Stimulated activated naive CD8-positive, alpha-beta T cell treated with anti-CD3 and anti-CD28 coated beads, Interleukin-15, Interleukin-2, amounts not matched to agents 100 ng/mL and 50 ng/mL, for 24 hours (primary cell): ENCODE measurements around the gene HAVCR2.
"Not testable (repeated sequence)": the region's sequence is repeated elsewhere in the genome, so short reads cannot be mapped to it uniquely, and the experiment has no call there.

Source experiments
- H3K27ac Mint-ChIP-seq: one replicate; pipeline ENCODE4 v1.8.0; 2021; ENCODE audit warnings: mild to moderate bottlenecking, mixed read lengths
- H3K27me3 Mint-ChIP-seq: one replicate; pipeline ENCODE4 v1.8.0; 2021; ENCODE audit warnings: mixed read lengths
- H3K36me3 Mint-ChIP-seq: one replicate; pipeline ENCODE4 v1.8.0; 2021; ENCODE audit warnings: low read depth, mixed read lengths
- H3K4me1 Mint-ChIP-seq: one replicate; pipeline ENCODE4 v1.8.0; 2021; ENCODE audit warnings: low read depth, mixed read lengths
- H3K4me3 Mint-ChIP-seq: one replicate; pipeline ENCODE4 v1.8.0; 2021; ENCODE audit warnings: mild to moderate bottlenecking, mixed read lengths
- H3K9me3 Mint-ChIP-seq: one replicate; pipeline ENCODE4 v1.8.0; 2021; ENCODE audit warnings: mixed read lengths

Gene HAVCR2

GRCh38 chr5:157067005-157067404 is 41.8 kb downstream of the HAVCR2 start:
- H3K9me3 Mint-ChIP-seq: no peaks in the 10 kb centered on the region
- H3K27me3 Mint-ChIP-seq: no peaks in the 10 kb centered on the region
- H3K27ac Mint-ChIP-seq: no peak overlapping the region
- no peaks in the 10 kb centered on the region for H3K36me3 Mint-ChIP-seq
- H3K4me3 Mint-ChIP-seq: no peak overlapping the region
- H3K4me1 Mint-ChIP-seq: peaks cover 6% of the 10 kb centered on the region

GRCh38 chr5:157066080-157066479 is 42.8 kb downstream of the HAVCR2 start:
- Mint-ChIP-seq H3K36me3 (no peaks in the 10 kb centered on the region), H3K27me3 (no peaks in the 10 kb centered on the region), H3K9me3 (no peaks in the 10 kb centered on the region), H3K4me3 (no peak overlapping the region), H3K4me1 (no peaks in the 10 kb centered on the region), H3K27ac (no peak overlapping the region)

- no peaks in the 10 kb centered on the region for H3K36me3 Mint-ChIP-seq
- H3K27ac Mint-ChIP-seq: peak overlapping the region; percentile 38
- H3K4me1 Mint-ChIP-seq: no peaks in the 10 kb centered on the region
- H3K9me3 Mint-ChIP-seq: no peaks in the 10 kb centered on the region
- no peaks in the 10 kb centered on the region for H3K27me3 Mint-ChIP-seq
- H3K4me3 Mint-ChIP-seq: no peak overlapping the region
Observed at GRCh38 chr5:157063776-157064430, 44.9 kb downstream of the HAVCR2 start.

GRCh38 chr5:157059891-157060290 is 49.0 kb downstream of the HAVCR2 start:
- Mint-ChIP-seq H3K27ac (no peak overlapping the region), H3K4me3 (no peak overlapping the region), H3K36me3 (no peaks in the 10 kb centered on the region), H3K27me3 (no peaks in the 10 kb centered on the region), H3K9me3 (no peaks in the 10 kb centered on the region), H3K4me1 (no peaks in the 10 kb centered on the region)

- Mint-ChIP-seq H3K27me3 (no peaks in the 10 kb centered on the region), H3K36me3 (no peaks in the 10 kb centered on the region), H3K9me3 (no peaks in the 10 kb centered on the region), H3K27ac (peak within 1 kb of the TSS; percentile 26), H3K4me1 (no peaks in the 10 kb centered on the region), H3K4me3 (no peak within 1 kb of the TSS)
Observed at GRCh38 chr5:157059093-157059539, 49.7 kb downstream of the HAVCR2 start, which contains the start of gene HAVCR1. TSS of gene HAVCR1 (minus strand) at chr5:157059116. CDS start at chr5:157057943, 1,173 bp downstream.

- Mint-ChIP-seq H3K4me3 (no peak overlapping the region), H3K27me3 (no peaks in the 10 kb centered on the region), H3K9me3 (no peaks in the 10 kb centered on the region), H3K27ac (peak overlapping the region; percentile 49), H3K4me1 (no peaks in the 10 kb centered on the region), H3K36me3 (no peaks in the 10 kb centered on the region)
Observed at GRCh38 chr5:157057459-157058370, 51.1 kb downstream of the HAVCR2 start.

GRCh38 chr5:157056848-157057247 is 52.0 kb downstream of the HAVCR2 start:
- H3K9me3 Mint-ChIP-seq, H3K27ac Mint-ChIP-seq, H3K36me3 Mint-ChIP-seq, H3K4me3 Mint-ChIP-seq, H3K4me1 Mint-ChIP-seq, H3K27me3 Mint-ChIP-seq: not testable (repeated sequence)

GRCh38 chr5:157051604-157052245 is 57.1 kb downstream of the HAVCR2 start:
- H3K4me3 Mint-ChIP-seq: no peak overlapping the region
- no peaks in the 10 kb centered on the region for H3K36me3 Mint-ChIP-seq
- H3K27me3 Mint-ChIP-seq: no peaks in the 10 kb centered on the region
- no peak overlapping the region for H3K27ac Mint-ChIP-seq
- no peaks in the 10 kb centered on the region for H3K9me3 Mint-ChIP-seq
- H3K4me1 Mint-ChIP-seq: peaks cover 39% of the 10 kb centered on the region

GRCh38 chr5:157050050-157050449 is 58.8 kb downstream of the HAVCR2 start:
- Mint-ChIP-seq H3K27me3 (no peaks in the 10 kb centered on the region), H3K36me3 (no peaks in the 10 kb centered on the region), H3K9me3 (no peaks in the 10 kb centered on the region), H3K4me3 (peak overlapping the region; percentile 47), H3K4me1 (peaks cover 53% of the 10 kb centered on the region), H3K27ac (peak overlapping the region; percentile 69)

- Mint-ChIP-seq H3K27ac (peak overlapping the region; percentile 69), H3K36me3 (no peaks in the 10 kb centered on the region), H3K4me3 (peak overlapping the region; percentile 47), H3K4me1 (peaks cover 56% of the 10 kb centered on the region), H3K9me3 (no peaks in the 10 kb centered on the region), H3K27me3 (no peaks in the 10 kb centered on the region)
Observed at GRCh38 chr5:157049605-157050004, 59.2 kb downstream of the HAVCR2 start.

- no peak overlapping the region for H3K27ac Mint-ChIP-seq
- no peaks in the 10 kb centered on the region for H3K9me3 Mint-ChIP-seq
- H3K27me3 Mint-ChIP-seq: no peaks in the 10 kb centered on the region
- no peak overlapping the region for H3K4me3 Mint-ChIP-seq
- peaks cover 63% of the 10 kb centered on the region for H3K4me1 Mint-ChIP-seq
- no peaks in the 10 kb centered on the region for H3K36me3 Mint-ChIP-seq
Observed at GRCh38 chr5:157047898-157048297, 60.9 kb downstream of the HAVCR2 start.

GRCh38 chr5:157047016-157047415 is 61.8 kb downstream of the HAVCR2 start:
- H3K4me1 Mint-ChIP-seq: peaks cover 63% of the 10 kb centered on the region
- H3K27me3 Mint-ChIP-seq, H3K27ac Mint-ChIP-seq, H3K9me3 Mint-ChIP-seq, H3K36me3 Mint-ChIP-seq, H3K4me3 Mint-ChIP-seq: not testable (repeated sequence)

GRCh38 chr5:157046041-157046440 is 62.8 kb downstream of the HAVCR2 start:
- Mint-ChIP-seq H3K36me3 (no peaks in the 10 kb centered on the region), H3K27me3 (no peaks in the 10 kb centered on the region), H3K4me1 (peaks cover 63% of the 10 kb centered on the region), H3K27ac (no peak overlapping the region), H3K9me3 (no peaks in the 10 kb centered on the region), H3K4me3 (no peak overlapping the region)

GRCh38 chr5:157045601-157046000 is 63.2 kb downstream of the HAVCR2 start:
- Mint-ChIP-seq H3K36me3 (no peaks in the 10 kb centered on the region), H3K4me3 (no peak overlapping the region), H3K4me1 (peaks cover 60% of the 10 kb centered on the region), H3K27ac (no peak overlapping the region), H3K9me3 (no peaks in the 10 kb centered on the region), H3K27me3 (no peaks in the 10 kb centered on the region)

- Mint-ChIP-seq H3K27me3 (no peaks in the 10 kb centered on the region), H3K4me3 (no peak overlapping the region), H3K9me3 (no peaks in the 10 kb centered on the region), H3K4me1 (peaks cover 8% of the 10 kb centered on the region), H3K27ac (no peak overlapping the region), H3K36me3 (no peaks in the 10 kb centered on the region)
Observed at GRCh38 chr5:157038568-157039187, 70.2 kb downstream of the HAVCR2 start.
